Activated T-helper 17 cell treated with anti-CD3 and anti-CD28 coated beads, Interleukin-2, amount 50 U/mL, for 72 hours (primary cell): ENCODE measurements around the gene TMEM126A. TPM values are rescaled to one million over a fixed set of nuclear protein-coding genes. Genes with fewer than 3 reads are reported as not detected.
A peak's percentile ranks its signal among the peaks of the same experiment; 100 is the strongest.
"Not testable (repeated sequence)": the region's sequence is repeated elsewhere in the genome, so short reads cannot be mapped to it uniquely, and the experiment has no call there.

ENCODE experiments used
- ATAC-seq: fragments of 150-1000 bp; cut with Tn5 transposase; replicated peaks from 2 replicates; pipeline ENCODE4 v1.10.0; 2021; ENCODE audit warnings: mild to moderate bottlenecking, moderate library complexity
- H3K27ac Mint-ChIP-seq: one replicate; pipeline ENCODE4 v1.8.0; 2022; ENCODE audit warnings: mixed read lengths
- H3K27me3 Mint-ChIP-seq: one replicate; pipeline ENCODE4 v1.8.0; 2022; ENCODE audit warnings: mixed read lengths
- H3K36me3 Mint-ChIP-seq: one replicate; pipeline ENCODE4 v1.8.0; 2022; ENCODE audit warnings: low read depth, mild to moderate bottlenecking, mixed read lengths
- H3K4me1 Mint-ChIP-seq: one replicate; pipeline ENCODE4 v1.8.0; 2022; ENCODE audit warnings: mixed read lengths
- H3K4me3 Mint-ChIP-seq: one replicate; pipeline ENCODE4 v1.8.0; 2022; ENCODE audit warnings: mild to moderate bottlenecking, mixed read lengths
- H3K9me3 Mint-ChIP-seq: one replicate; pipeline ENCODE4 v1.8.0; 2022; ENCODE audit warnings: mixed read lengths
- total RNA-seq, 2 donors: library from RNA; stranded (reverse); gene quantifications; one replicate each; pipeline ENCODE4 v1.2.3, GENCODE V29; 2022

TMEM126A gene
- total RNA-seq, 2 donors from 2014 or later = 28.4 to 56.4 TPM

GRCh38 chr11:85634747-85635146 is 13.0 kb upstream of the TMEM126A start:
- no peak for ATAC-seq
- H3K4me1 Mint-ChIP-seq = no peaks in the 10 kb centered on the region
- no peak overlapping the region for H3K27ac Mint-ChIP-seq
- H3K36me3 Mint-ChIP-seq = peaks cover 83% of the 10 kb centered on the region
- no peaks in the 10 kb centered on the region for H3K27me3 Mint-ChIP-seq
- no peaks in the 10 kb centered on the region for H3K9me3 Mint-ChIP-seq
- H3K4me3 Mint-ChIP-seq = no peak overlapping the region

- H3K27me3 Mint-ChIP-seq = no peaks in the 10 kb centered on the region
- peaks cover 14% of the 10 kb centered on the region for H3K36me3 Mint-ChIP-seq
- no peak overlapping the region for H3K27ac Mint-ChIP-seq
- no peaks in the 10 kb centered on the region for H3K4me1 Mint-ChIP-seq
- H3K4me3 Mint-ChIP-seq = no peak overlapping the region
- no peak for ATAC-seq
- H3K9me3 Mint-ChIP-seq = no peaks in the 10 kb centered on the region
These were observed 4.6 kb upstream of the TMEM126A start for GRCh38 chr11:85643191-85643614.

GRCh38 chr11:85647078-85647477 is 689 bp upstream of the TMEM126A start:
- Mint-ChIP-seq H3K27ac (peak overlapping the region; percentile 98), H3K36me3 (peaks cover 18% of the 10 kb centered on the region), H3K27me3 (no peaks in the 10 kb centered on the region), H3K4me1 (peaks cover 9% of the 10 kb centered on the region), H3K4me3 (peak overlapping the region; percentile 99), H3K9me3 (no peaks in the 10 kb centered on the region)
- ATAC-seq = no peak

GRCh38 chr11:85651118-85651517 is 3.4 kb downstream of the TMEM126A start:
- Mint-ChIP-seq H3K4me3 (no peak overlapping the region), H3K27ac (no peak overlapping the region), H3K27me3 (no peaks in the 10 kb centered on the region), H3K36me3 (peaks cover 52% of the 10 kb centered on the region), H3K4me1 (peaks cover 19% of the 10 kb centered on the region), H3K9me3 (no peaks in the 10 kb centered on the region)
- no peak for ATAC-seq

- Mint-ChIP-seq H3K4me3 (no peak overlapping the region), H3K9me3 (no peaks in the 10 kb centered on the region), H3K27ac (no peak overlapping the region), H3K4me1 (peaks cover 19% of the 10 kb centered on the region), H3K27me3 (no peaks in the 10 kb centered on the region), H3K36me3 (peaks cover 70% of the 10 kb centered on the region)
- no peak for ATAC-seq
These were observed 5.2 kb downstream of the TMEM126A start for GRCh38 chr11:85652786-85653447.

- not testable (repeated sequence) for H3K4me3 Mint-ChIP-seq, ATAC-seq, H3K9me3 Mint-ChIP-seq, H3K27ac Mint-ChIP-seq, H3K27me3 Mint-ChIP-seq
- Mint-ChIP-seq H3K4me1 (peaks cover 16% of the 10 kb centered on the region), H3K36me3 (peaks cover 84% of the 10 kb centered on the region)
These were observed 6.6 kb downstream of the TMEM126A start for GRCh38 chr11:85654343-85654742.

GRCh38 chr11:85656777-85657176 is 9.0 kb downstream of the TMEM126A start:
- H3K27me3 Mint-ChIP-seq = no peaks in the 10 kb centered on the region
- peak overlapping the region; percentile 55 for H3K27ac Mint-ChIP-seq
- peaks cover 28% of the 10 kb centered on the region for H3K4me1 Mint-ChIP-seq
- peaks cover 93% of the 10 kb centered on the region for H3K36me3 Mint-ChIP-seq
- no peak overlapping the region for H3K4me3 Mint-ChIP-seq
- peak; percentile 44 for ATAC-seq
- no peaks in the 10 kb centered on the region for H3K9me3 Mint-ChIP-seq

GRCh38 chr11:85658180-85658579 is 10.4 kb downstream of the TMEM126A start:
- H3K36me3 Mint-ChIP-seq = peaks cover 93% of the 10 kb centered on the region
- no peak overlapping the region for H3K27ac Mint-ChIP-seq
- H3K27me3 Mint-ChIP-seq = no peaks in the 10 kb centered on the region

GRCh38 chr11:85661972-85662664 is 14.4 kb downstream of the TMEM126A start:
- peak overlapping the region; percentile 99 for H3K4me3 Mint-ChIP-seq
- ATAC-seq = no peak
- H3K9me3 Mint-ChIP-seq = no peaks in the 10 kb centered on the region
- no peak overlapping the region for H3K27ac Mint-ChIP-seq
- peaks cover 25% of the 10 kb centered on the region for H3K4me1 Mint-ChIP-seq
- no peaks in the 10 kb centered on the region for H3K27me3 Mint-ChIP-seq
- H3K36me3 Mint-ChIP-seq = peaks cover 81% of the 10 kb centered on the region

More at GRCh38 chr11:85658180-85658579, 10.4 kb downstream of the TMEM126A start:
- ATAC-seq = no peak
- Mint-ChIP-seq H3K9me3 (no peaks in the 10 kb centered on the region), H3K4me3 (no peak overlapping the region), H3K4me1 (peaks cover 24% of the 10 kb centered on the region)

- peak overlapping the region; percentile 96 for H3K27ac Mint-ChIP-seq
- peaks cover 70% of the 10 kb centered on the region for H3K36me3 Mint-ChIP-seq
- peak overlapping the region; percentile 99 for H3K4me3 Mint-ChIP-seq
- peaks cover 25% of the 10 kb centered on the region for H3K4me1 Mint-ChIP-seq
- no peaks in the 10 kb centered on the region for H3K9me3 Mint-ChIP-seq
- ATAC-seq = no peak
- no peaks in the 10 kb centered on the region for H3K27me3 Mint-ChIP-seq
These were observed 15.4 kb downstream of the TMEM126A start for GRCh38 chr11:85663080-85663752.

- peak overlapping the region; percentile 96 for H3K27ac Mint-ChIP-seq
- peaks cover 63% of the 10 kb centered on the region for H3K36me3 Mint-ChIP-seq
- no peaks in the 10 kb centered on the region for H3K27me3 Mint-ChIP-seq
- H3K4me3 Mint-ChIP-seq = peak overlapping the region; percentile 99
- H3K4me1 Mint-ChIP-seq = peaks cover 25% of the 10 kb centered on the region
- ATAC-seq = peak; percentile 72
- no peaks in the 10 kb centered on the region for H3K9me3 Mint-ChIP-seq
These were observed 16.2 kb downstream of the TMEM126A start for GRCh38 chr11:85663753-85664614.

- Mint-ChIP-seq H3K9me3 (no peaks in the 10 kb centered on the region), H3K36me3 (peaks cover 54% of the 10 kb centered on the region), H3K4me1 (peaks cover 19% of the 10 kb centered on the region), H3K27ac (peak within 1 kb of the TSS; percentile 96), H3K4me3 (peak within 1 kb of the TSS; percentile 99), H3K27me3 (no peaks in the 10 kb centered on the region)
- ATAC-seq = peak; percentile 90
These were observed 17.1 kb downstream of the TMEM126A start, which contains the start of gene CREBZF for GRCh38 chr11:85664615-85665481. TSS of gene CREBZF (minus strand) at chr11:85665129. CDS start at chr11:85664875, 254 bp downstream.

- H3K27me3 Mint-ChIP-seq = no peaks in the 10 kb centered on the region
- H3K4me1 Mint-ChIP-seq = peaks cover 10% of the 10 kb centered on the region
- no peaks in the 10 kb centered on the region for H3K9me3 Mint-ChIP-seq
- H3K36me3 Mint-ChIP-seq = peaks cover 45% of the 10 kb centered on the region
- H3K4me3 Mint-ChIP-seq = peak overlapping the region; percentile 99
- ATAC-seq = no peak
- peak overlapping the region; percentile 96 for H3K27ac Mint-ChIP-seq
These were observed 18.0 kb downstream of the TMEM126A start for GRCh38 chr11:85665733-85666132.
